Measurements from ENCODE around the gene CAPS.

DNA sequence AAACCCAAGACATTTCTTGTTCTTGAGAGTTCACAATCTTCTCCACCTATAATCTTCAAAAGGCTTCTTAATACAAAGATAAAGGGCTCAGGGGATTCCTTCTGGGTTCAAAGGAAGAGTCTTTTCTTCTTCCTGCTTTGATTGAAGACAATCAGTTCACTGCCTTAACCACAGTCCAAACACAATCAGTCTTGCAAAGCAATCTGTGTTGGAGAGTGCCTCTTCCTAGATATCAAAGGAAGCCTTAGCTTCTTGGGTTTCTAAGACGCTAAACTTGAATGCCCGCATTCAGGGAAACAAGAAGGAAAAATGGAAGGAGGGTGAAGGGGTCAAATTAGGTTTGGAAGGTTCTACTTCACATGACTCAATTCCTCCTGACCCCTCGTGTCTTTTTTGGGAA lies 36.7 kb downstream of the CAPS start:
- TF ChIP-seq, protein P1, sequence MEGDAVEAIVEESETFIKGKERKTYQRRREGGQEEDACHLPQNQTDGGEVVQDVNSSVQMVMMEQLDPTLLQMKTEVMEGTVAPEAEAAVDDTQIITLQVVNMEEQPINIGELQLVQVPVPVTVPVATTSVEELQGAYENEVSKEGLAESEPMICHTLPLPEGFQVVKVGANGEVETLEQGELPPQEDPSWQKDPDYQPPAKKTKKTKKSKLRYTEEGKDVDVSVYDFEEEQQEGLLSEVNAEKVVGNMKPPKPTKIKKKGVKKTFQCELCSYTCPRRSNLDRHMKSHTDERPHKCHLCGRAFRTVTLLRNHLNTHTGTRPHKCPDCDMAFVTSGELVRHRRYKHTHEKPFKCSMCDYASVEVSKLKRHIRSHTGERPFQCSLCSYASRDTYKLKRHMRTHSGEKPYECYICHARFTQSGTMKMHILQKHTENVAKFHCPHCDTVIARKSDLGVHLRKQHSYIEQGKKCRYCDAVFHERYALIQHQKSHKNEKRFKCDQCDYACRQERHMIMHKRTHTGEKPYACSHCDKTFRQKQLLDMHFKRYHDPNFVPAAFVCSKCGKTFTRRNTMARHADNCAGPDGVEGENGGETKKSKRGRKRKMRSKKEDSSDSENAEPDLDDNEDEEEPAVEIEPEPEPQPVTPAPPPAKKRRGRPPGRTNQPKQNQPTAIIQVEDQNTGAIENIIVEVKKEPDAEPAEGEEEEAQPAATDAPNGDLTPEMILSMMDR (IDR thresholded peaks at IDR 0.05): no peak
- TF ChIP-seq ZFP36 (IDR thresholded peaks at IDR 0.05; ENCODE audit: borderline replicate concordance, partially characterized antibody) (no peak), EP300 (IDR thresholded peaks at IDR 0.05) (no peak)
